GM19372 (cell line): ENCODE results near the gene SMARCAL1.

ENCODE experiments used
- ATAC-seq: cut with Tn5 transposase; IDR thresholded peaks from one replicate; pipeline ENCODE4 v1.9.1; 2021; ENCODE audit warnings: mild to moderate bottlenecking, low read depth, moderate library complexity; ENCODE audit not compliant: unreplicated experiment

Gene SMARCAL1

DNA sequence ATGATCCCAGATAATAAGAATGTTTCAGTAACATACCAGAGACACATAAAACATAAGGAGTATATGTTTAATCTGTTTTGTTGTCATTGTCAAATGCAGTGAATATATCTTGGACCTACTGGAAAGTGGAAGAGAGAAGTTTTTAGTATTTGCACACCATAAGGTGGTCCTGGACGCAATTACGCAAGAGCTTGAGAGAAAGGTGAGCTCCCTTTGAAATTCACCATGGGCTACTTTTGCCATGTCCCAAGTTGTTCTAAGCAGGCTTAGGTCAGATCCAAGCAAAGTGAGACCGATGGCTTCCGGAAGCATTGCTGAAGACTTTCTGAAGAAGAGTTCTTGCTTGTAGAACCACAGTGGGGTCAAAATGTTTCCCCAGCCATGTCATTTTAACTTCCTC is 55.6 kb downstream of the SMARCAL1 start:
- no peak for ATAC-seq

- ATAC-seq: no peak
These were observed 57.4 kb downstream of the SMARCAL1 start for GRCh38 chr2:216469661-216470060.

GRCh38 chr2:216473187-216473586 is 60.9 kb downstream of the SMARCAL1 start:
- no peak for ATAC-seq

DNA sequence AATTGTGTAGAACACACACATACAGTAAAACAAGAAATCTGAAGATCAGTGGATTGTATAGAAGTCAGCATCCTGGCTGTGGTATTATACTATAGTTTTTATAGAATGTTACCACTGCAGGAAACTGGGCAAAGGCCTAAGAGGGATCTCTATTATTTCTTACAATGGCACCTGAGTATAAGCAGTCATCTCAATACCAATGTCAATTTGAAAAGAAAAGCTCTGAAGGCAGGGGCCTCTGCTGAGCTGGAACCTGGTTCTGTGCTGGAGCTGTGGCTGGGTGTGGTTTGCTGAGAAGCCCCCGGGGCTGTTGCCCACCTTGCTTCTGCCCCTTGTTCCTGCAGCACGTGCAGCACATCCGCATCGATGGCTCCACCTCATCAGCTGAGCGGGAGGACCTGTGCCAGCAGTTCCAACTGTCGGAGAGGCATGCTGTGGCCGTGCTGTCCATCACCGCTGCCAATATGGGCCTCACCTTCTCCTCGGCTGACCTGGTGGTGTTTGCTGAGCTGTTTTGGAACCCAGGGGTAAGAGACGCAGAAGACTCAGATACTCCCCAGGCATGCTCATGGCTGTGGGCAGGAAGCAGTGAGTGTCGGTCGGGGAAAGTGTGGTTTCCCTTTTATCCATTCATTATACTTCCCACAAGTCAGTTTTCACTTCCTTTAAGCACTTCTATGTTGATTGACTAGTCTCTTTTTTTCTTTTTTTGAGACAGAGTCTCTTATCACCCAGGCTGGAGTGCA is 62.8 kb downstream of the SMARCAL1 start:
- ATAC-seq: no peak

GRCh38 chr2:216475767-216476166 is 63.5 kb downstream of the SMARCAL1 start:
- ATAC-seq: no peak

GRCh38 chr2:216477283-216478035 is 65.2 kb downstream of the SMARCAL1 start:
- ATAC-seq: no peak

- no peak for ATAC-seq
These were observed 65.9 kb downstream of the SMARCAL1 start for GRCh38 chr2:216478151-216478550.

DNA sequence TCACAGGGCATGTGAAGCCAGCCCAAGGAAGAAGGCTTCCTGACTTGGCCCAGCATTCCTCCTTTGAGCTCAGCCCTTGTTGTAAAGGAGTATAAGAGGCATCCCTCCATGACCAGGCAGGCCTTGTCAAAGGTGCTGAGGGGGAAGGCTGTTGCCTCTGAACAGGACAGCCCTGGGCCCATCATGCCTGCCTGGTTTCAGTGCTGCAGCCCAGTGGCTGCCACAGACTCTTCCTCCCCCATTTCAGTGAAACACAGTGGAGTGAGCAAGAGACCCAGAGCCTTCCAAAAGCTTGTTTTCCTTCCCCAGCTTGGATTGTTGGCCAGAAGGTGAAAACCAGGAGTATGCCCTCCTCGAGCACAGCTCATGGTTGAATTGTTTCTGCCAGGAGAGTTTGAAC is 66.5 kb downstream of the SMARCAL1 start:
- ATAC-seq: no peak

DNA sequence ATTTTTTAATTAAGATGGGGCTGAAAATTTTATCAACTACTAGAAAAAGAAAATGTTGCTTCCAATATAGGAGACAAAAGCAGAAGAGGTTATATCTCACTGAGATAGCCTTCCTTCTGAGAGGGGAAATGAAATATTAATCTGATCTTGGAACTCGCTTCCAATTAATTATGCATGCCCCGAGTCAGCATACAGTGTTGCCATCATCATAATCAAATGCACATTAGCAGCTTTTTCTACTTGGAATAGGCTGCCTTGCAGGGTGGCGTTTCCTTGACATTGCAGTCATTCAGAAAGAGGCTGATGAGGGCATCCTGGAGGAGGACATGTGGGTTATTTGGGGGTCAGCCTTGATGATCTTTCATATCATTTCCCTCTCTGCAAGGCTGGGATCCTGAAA is 67.9 kb downstream of the SMARCAL1 start:
- ATAC-seq: no peak

DNA sequence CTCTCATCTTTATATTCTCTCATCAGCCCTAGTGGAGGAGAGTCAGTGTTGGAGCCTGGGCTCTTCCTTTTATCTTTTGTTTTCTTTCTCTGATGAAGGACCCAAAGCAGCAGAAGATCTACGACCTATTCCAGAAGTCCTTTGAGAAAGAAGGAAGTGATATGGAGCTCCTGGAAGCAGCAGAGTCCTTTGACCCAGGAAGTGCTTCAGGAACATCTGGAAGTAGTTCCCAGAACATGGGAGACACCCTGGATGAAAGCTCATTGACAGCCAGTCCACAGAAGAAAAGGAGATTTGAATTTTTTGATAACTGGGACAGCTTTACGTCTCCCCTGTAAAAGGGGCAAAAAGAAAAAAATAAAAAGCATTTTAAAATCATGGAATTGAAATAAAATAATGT is 70.4 kb downstream of the SMARCAL1 start:
- ATAC-seq: no peak

GRCh38 chr2:216485237-216485636 is 73.0 kb downstream of the SMARCAL1 start:
- no peak for ATAC-seq

DNA sequence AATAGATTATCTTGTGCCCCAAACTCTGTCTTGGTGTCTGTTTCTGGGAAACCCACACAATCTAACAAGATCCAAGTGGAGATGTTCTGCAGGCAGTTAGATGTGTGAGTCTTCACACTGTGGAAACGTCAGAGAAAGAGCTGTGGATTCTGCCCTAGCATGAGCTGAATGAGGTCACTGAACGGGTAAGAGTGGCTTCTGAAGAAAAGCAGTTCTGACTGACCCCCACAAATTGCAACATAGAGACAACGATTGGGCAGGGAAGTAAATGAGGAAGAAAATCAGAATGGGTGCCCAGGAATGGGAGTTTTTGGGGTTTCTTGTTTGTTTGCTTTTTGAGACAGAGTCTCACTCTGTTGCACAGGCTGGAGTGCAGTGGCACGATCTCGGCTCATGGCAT is 73.5 kb downstream of the SMARCAL1 start:
- no peak for ATAC-seq

- ATAC-seq: no peak
These were observed 74.0 kb downstream of the SMARCAL1 start for GRCh38 chr2:216486271-216486670.

GRCh38 chr2:216486708-216487107 is 74.4 kb downstream of the SMARCAL1 start:
- no peak for ATAC-seq

DNA sequence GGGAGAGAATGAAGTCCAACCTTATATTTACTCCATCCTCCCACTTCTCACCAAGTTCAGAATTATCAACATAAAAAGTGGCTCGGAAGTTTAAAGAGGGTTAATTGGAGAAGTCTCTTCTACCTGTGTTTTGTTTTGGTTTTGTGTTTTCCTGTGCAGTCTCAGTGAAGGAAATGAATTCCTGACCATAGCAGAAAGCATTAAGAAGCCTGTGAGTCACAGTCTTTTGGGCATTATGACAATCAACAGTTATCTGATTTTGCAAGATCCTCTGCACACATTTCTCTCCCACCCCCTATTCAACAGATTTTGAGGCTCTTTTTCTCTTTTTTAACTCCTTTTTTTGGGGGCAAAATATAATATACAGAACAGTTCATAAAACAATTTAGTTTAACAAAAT is 77.8 kb downstream of the SMARCAL1 start:
- ATAC-seq: no peak

DNA sequence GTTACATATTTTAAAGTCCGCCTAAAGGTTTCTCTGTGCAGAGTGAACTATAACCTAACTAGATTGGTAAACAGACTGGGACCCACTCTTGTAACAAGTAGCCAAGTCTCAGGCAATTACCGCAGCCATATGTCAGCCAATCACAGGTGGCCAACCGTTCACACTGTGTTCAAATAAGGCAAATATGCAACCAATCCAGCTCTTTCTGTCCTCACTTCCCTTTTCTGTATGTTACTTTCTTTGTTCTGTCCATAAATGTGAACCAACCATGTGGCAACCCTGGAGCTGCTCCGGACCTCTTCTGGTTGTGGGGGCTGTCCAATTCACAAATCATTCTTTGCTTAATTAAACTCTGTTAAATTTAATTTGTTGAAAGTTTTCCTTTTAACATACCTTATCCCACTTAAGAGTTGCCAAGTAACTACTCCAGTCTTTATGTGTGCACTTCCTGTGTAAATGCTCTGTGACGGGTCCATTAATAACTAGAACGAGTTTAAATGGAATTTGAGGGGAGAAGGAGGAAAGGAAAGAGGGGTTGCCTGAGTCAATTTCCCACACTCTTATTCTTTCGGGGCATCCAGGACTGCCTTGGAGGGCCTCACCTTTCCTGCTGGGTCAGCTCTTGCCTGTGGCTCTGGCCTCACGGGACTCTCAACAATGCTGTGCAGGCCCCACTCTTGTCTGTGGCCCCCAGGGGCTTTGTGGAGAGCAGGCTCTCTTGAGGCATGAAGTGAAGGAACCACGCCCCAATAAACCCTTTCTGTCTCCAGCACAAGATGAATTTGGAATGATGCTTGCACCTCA is 79.7 kb downstream of the SMARCAL1 start:
- no peak for ATAC-seq

- ATAC-seq: no peak
These were observed 80.5 kb downstream of the SMARCAL1 start for GRCh38 chr2:216492597-216493333.

- ATAC-seq: no peak
These were observed 81.0 kb downstream of the SMARCAL1 start for GRCh38 chr2:216493334-216493685.

GRCh38 chr2:216495656-216496055 is 83.4 kb downstream of the SMARCAL1 start:
- ATAC-seq: no peak

GRCh38 chr2:216497382-216498069 is 85.2 kb downstream of the SMARCAL1 start:
- ATAC-seq: no peak
